Measurements from ENCODE around the gene RASD1. TPM values are rescaled to one million over a fixed set of nuclear protein-coding genes. Genes with fewer than 3 reads are reported as not detected.

Gene RASD1
- total RNA-seq, 3 donors from 2014 or later, result 64.0 to 140 (median 75.0) TPM

GRCh38 chr17:17448076-17448475 is 48.1 kb downstream of the RASD1 start:
- Histone ChIP-seq H3K27ac (peak overlapping the region in 1 of 2 donors; percentile 14), H3K4me3 (no peak overlapping the region), H3K4me1 (no peaks in the 10 kb centered on the region), H3K27me3 (no peaks in the 10 kb centered on the region), H3K9me3 (no peaks in the 10 kb centered on the region), H3K36me3 (no peaks in the 10 kb centered on the region)
- intact Hi-C loops (cut with DNase I; ENCODE audit: low total_unique reads), result no loop called here
- no peak for DNase-seq (ENCODE audit: low spot score in 2 of 2)
- TF ChIP-seq POLR2AphosphoS5 (IDR thresholded peaks at IDR 0.05), result no peak
- TF ChIP-seq, protein P1, sequence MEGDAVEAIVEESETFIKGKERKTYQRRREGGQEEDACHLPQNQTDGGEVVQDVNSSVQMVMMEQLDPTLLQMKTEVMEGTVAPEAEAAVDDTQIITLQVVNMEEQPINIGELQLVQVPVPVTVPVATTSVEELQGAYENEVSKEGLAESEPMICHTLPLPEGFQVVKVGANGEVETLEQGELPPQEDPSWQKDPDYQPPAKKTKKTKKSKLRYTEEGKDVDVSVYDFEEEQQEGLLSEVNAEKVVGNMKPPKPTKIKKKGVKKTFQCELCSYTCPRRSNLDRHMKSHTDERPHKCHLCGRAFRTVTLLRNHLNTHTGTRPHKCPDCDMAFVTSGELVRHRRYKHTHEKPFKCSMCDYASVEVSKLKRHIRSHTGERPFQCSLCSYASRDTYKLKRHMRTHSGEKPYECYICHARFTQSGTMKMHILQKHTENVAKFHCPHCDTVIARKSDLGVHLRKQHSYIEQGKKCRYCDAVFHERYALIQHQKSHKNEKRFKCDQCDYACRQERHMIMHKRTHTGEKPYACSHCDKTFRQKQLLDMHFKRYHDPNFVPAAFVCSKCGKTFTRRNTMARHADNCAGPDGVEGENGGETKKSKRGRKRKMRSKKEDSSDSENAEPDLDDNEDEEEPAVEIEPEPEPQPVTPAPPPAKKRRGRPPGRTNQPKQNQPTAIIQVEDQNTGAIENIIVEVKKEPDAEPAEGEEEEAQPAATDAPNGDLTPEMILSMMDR (IDR thresholded peaks at IDR 0.05), result no peak
- TF ChIP-seq POLR2A (IDR thresholded peaks at IDR 0.05), result no peak

DNA sequence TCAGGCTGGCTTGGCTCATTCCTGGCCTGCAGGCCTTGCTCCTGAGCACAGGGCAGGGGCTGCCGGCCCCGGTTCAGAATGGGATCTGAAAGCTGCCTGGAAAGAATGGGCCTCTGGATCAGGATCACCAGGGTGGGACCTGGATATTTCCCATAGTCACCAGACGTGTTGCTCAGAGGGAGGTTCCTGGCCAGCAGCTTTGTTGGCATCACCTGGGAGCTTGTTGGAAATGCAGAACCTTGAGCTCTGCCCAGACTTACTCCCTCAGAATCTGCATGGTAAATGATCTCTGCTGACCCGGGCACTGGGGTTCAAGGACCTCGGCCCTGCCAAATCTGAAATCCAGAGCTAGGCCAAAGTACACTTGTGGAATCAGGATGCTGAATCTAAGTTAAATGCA is 48.9 kb downstream of the RASD1 start:
- intact Hi-C loops (cut with DNase I; ENCODE audit: low total_unique reads), result no loop called here
- DNase-seq (ENCODE audit: low spot score in 2 of 2), result no peak
- no peaks in the 10 kb centered on the region for H3K27me3 ChIP-seq
- no peaks in the 10 kb centered on the region for H3K9me3 ChIP-seq
- no peaks in the 10 kb centered on the region for H3K36me3 ChIP-seq
- TF ChIP-seq, protein P1 (IDR thresholded peaks at IDR 0.05), result no peak
- TF ChIP-seq POLR2A (IDR thresholded peaks at IDR 0.05) (no peak), POLR2AphosphoS5 (IDR thresholded peaks at IDR 0.05) (no peak)
- H3K27ac ChIP-seq, result peak overlapping the region; percentile 77
- H3K4me1 ChIP-seq, result no peaks in the 10 kb centered on the region
- H3K4me3 ChIP-seq, result no peak overlapping the region

GRCh38 chr17:17446666-17447155 is 49.5 kb downstream of the RASD1 start:
- intact Hi-C loops (cut with DNase I; ENCODE audit: low total_unique reads), result no loop called here
- Histone ChIP-seq H3K27ac (peak overlapping the region; percentile 77), H3K27me3 (no peaks in the 10 kb centered on the region), H3K4me3 (no peak overlapping the region), H3K36me3 (no peaks in the 10 kb centered on the region), H3K9me3 (no peaks in the 10 kb centered on the region), H3K4me1 (no peaks in the 10 kb centered on the region)
- DNase-seq (ENCODE audit: low spot score in 2 of 2), result no peak
- no peak for TF ChIP-seq POLR2A (IDR thresholded peaks at IDR 0.05)
- TF ChIP-seq, protein P1 (IDR thresholded peaks at IDR 0.05), result no peak
- no peak for TF ChIP-seq POLR2AphosphoS5 (IDR thresholded peaks at IDR 0.05)

DNA sequence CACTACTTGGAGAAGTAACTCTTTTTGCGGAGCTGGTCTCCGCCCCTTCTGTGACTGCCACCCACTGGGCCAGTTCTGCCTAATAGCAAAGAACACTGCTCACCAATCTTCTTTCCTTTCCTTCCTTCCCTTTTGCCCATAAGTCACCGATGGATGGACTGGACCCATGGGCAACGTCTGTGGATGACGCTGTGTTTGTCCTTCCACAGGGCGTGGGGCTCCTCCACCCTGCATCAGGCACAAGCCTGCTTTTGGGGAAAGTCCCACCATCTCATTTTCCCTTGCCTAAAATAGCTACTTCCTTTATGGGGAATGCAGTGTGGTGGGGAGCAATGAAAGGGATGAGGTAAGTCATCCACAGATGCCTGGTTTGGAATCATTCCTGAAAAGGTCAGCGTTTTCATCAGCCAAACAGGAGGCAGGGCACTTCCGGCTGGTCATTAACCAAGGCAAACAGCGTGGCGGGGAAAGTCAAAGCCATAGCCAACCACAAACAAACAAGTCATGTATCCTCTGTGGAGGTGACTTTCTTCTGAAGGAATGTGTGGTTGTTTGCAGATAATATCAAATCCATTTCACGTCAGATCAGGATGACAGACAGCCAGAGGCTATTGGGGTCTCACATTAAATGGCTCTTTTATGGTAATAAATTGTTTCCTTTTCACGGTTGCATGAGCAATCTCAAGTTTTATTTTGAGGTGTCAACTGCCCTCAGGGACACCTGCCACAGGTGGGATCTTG is 50.1 kb downstream of the RASD1 start:
- intact Hi-C loops (cut with DNase I; ENCODE audit: low total_unique reads), result no loop called here
- Histone ChIP-seq H3K27me3 (no peaks in the 10 kb centered on the region), H3K4me3 (no peak overlapping the region), H3K27ac (peak overlapping the region; percentile 77), H3K36me3 (no peaks in the 10 kb centered on the region), H3K9me3 (no peaks in the 10 kb centered on the region), H3K4me1 (no peaks in the 10 kb centered on the region)
- TF ChIP-seq POLR2AphosphoS5 (IDR thresholded peaks at IDR 0.05), result peak; percentile 40 to 57 (median 56)
- no peak for TF ChIP-seq POLR2A (IDR thresholded peaks at IDR 0.05)
- DNase-seq (ENCODE audit: low spot score in 2 of 2), result peak; percentile 76 to 82

DNA sequence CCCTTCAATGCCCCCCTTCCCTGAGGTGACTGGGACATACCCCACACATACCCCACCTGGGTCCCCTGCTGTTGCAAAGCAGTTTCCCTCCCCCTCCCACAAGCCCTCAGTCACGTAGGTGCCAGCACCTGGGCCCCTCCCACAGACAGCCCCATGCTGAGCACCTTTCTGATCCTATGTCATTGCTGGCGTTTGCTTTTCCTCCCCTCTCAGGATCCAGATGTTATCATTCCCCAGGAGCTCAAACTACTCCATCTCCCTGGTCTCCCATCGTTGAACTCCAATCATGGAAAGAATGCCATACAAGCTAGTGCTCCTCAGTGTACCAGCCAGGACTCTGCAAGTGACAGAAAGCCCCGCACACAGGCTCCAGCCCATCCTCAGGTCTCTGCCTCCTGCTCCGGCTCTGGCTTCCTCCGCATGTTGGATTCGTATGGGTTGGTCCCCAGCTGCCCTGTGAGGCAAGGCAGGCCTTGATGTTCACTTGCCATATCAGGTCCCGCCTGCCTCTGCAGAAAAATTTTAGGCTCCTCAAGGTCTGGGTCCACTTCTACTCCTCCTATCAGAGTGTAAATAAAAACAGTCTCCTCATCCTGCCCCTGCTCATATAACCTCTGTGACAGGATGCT is 50.8 kb downstream of the RASD1 start:
- Histone ChIP-seq H3K9me3 (no peaks in the 10 kb centered on the region), H3K4me1 (no peaks in the 10 kb centered on the region), H3K4me3 (no peak overlapping the region), H3K36me3 (no peaks in the 10 kb centered on the region), H3K27ac (peak overlapping the region; percentile 77), H3K27me3 (no peaks in the 10 kb centered on the region)
- intact Hi-C loops (cut with DNase I; ENCODE audit: low total_unique reads), result no loop called here
- DNase-seq (ENCODE audit: low spot score in 2 of 2), result no peak
- TF ChIP-seq, protein P1 (IDR thresholded peaks at IDR 0.05), result no peak
- TF ChIP-seq POLR2AphosphoS5 (IDR thresholded peaks at IDR 0.05), result no peak
- no peak for TF ChIP-seq POLR2A (IDR thresholded peaks at IDR 0.05)

Other genes with a start within 250 kb of the RASD1 start
- 10 to 100 TPM; 59.6 to 61.3 (median 60.6) TPM for gene COPS3, start 215.1 kb downstream of the RASD1 start, total RNA-seq
- gene NT5M, start 193.0 kb downstream of the RASD1 start, total RNA-seq, result 1 to 10 TPM; 1.0 to 4.6 (median 2.9) TPM
- 10 to 100 TPM; 13.4 to 22.5 (median 20.0) TPM for gene MED9, start 19.4 kb downstream of the RASD1 start, total RNA-seq
- gene PEMT, start 95.3 kb upstream of the RASD1 start, total RNA-seq, result 100 to 1,000 TPM in 1 of 3 donors, 10 to 100 TPM in 2; 37.3 to 151 (median 52.4) TPM
- 10 to 100 TPM in 2 of 3 donors, 1 to 10 TPM in 1; 5.6 to 25.6 (median 20.6) TPM for gene RAI1, start 185.1 kb upstream of the RASD1 start, total RNA-seq